ENCODE measurements around the gene EPB41L3. TPM values are rescaled to one million over a fixed set of nuclear protein-coding genes. Genes with fewer than 3 reads are reported as not detected.

EPB41L3 gene
- total RNA-seq, 4 donors from 2014 or later: 27.3 to 40.4 (median 34.6) TPM

GRCh38 chr18:5537860-5538259 is 5.9 kb downstream of the EPB41L3 start:
- intact Hi-C loops (cut with DNase I): no loop called here
- Histone ChIP-seq H3K27me3 (no peaks in the 10 kb centered on the region), H3K4me1 (no peaks in the 10 kb centered on the region), H3K27ac (no peak overlapping the region), H3K4me3 (replicated peaks in 1 of 3) (no peak overlapping the region), H3K9me3 (no peaks in the 10 kb centered on the region), H3K36me3 (no peaks in the 10 kb centered on the region)
- TF ChIP-seq CTCF (IDR thresholded peaks at IDR 0.05) (no peak), POLR2A (IDR thresholded peaks at IDR 0.05) (no peak)
- 84 to 92% methylated on average over 2 of the region's 2 CpGs for WGBS, 2 donors
- no peak for DNase-seq

- Histone ChIP-seq H3K4me1 (no peaks in the 10 kb centered on the region), H3K4me3 (replicated peaks in 1 of 3) (no peak overlapping the region), H3K36me3 (no peaks in the 10 kb centered on the region), H3K27me3 (no peaks in the 10 kb centered on the region), H3K27ac (no peak overlapping the region), H3K9me3 (no peaks in the 10 kb centered on the region)
- TF ChIP-seq CTCF (IDR thresholded peaks at IDR 0.05): no peak
- TF ChIP-seq POLR2A (IDR thresholded peaks at IDR 0.05): no peak
- WGBS, 2 donors: 86 to 89% methylated on average over 5 of the region's 5 CpGs
- DNase-seq: no peak
- intact Hi-C loops (cut with DNase I): no loop called here
Measured at GRCh38 chr18:5534845-5535244, 9.0 kb downstream of the EPB41L3 start.

- Histone ChIP-seq H3K4me3 (replicated peaks in 1 of 3) (no peak overlapping the region), H3K4me1 (no peaks in the 10 kb centered on the region), H3K27ac (no peak overlapping the region), H3K36me3 (no peaks in the 10 kb centered on the region), H3K9me3 (no peaks in the 10 kb centered on the region), H3K27me3 (no peaks in the 10 kb centered on the region)
- no peak for DNase-seq
- no peak for TF ChIP-seq CTCF (IDR thresholded peaks at IDR 0.05)
- TF ChIP-seq POLR2A (IDR thresholded peaks at IDR 0.05): no peak
- 81 to 88% methylated on average over 3 of the region's 3 CpGs for WGBS, 2 donors
- intact Hi-C loops (cut with DNase I): no loop called here
Measured at GRCh38 chr18:5532066-5532465, 11.7 kb downstream of the EPB41L3 start.

- no peak overlapping the region for H3K27ac ChIP-seq
- TF ChIP-seq CTCF (IDR thresholded peaks at IDR 0.05) (no peak), POLR2A (IDR thresholded peaks at IDR 0.05) (no peak)
- DNase-seq: no peak
- H3K27me3 ChIP-seq: no peaks in the 10 kb centered on the region
- no peak overlapping the region for H3K4me3 ChIP-seq (replicated peaks in 1 of 3)
- intact Hi-C loops (cut with DNase I): no loop called here
- no peaks in the 10 kb centered on the region for H3K9me3 ChIP-seq
- H3K4me1 ChIP-seq: no peaks in the 10 kb centered on the region
- 91 to 93% methylated on average over 8 of the region's 8 CpGs for WGBS, 2 donors
- no peaks in the 10 kb centered on the region for H3K36me3 ChIP-seq
Measured at GRCh38 chr18:5530629-5531178, 13.1 kb downstream of the EPB41L3 start.

GRCh38 chr18:5529471-5529870 is 14.3 kb downstream of the EPB41L3 start:
- H3K27ac ChIP-seq: no peak overlapping the region
- no peaks in the 10 kb centered on the region for H3K4me1 ChIP-seq
- WGBS, 2 donors: 94 to 96% methylated on average over 3 of the region's 3 CpGs
- no peaks in the 10 kb centered on the region for H3K36me3 ChIP-seq
- no peak for DNase-seq
- no peaks in the 10 kb centered on the region for H3K27me3 ChIP-seq
- no peaks in the 10 kb centered on the region for H3K9me3 ChIP-seq
- TF ChIP-seq POLR2A (IDR thresholded peaks at IDR 0.05): no peak
- no peak for TF ChIP-seq CTCF (IDR thresholded peaks at IDR 0.05)
- no peak overlapping the region for H3K4me3 ChIP-seq (replicated peaks in 1 of 3)
- intact Hi-C loops (cut with DNase I): no loop called here

Data from thyroid gland (tissue), 4 donors.